CD4-positive, alpha-beta T cell (primary cell): ENCODE results near the gene SCAMP3. TPM values are rescaled to one million over a fixed set of nuclear protein-coding genes. Genes with fewer than 3 reads are reported as not detected.

Experiments used
- ATAC-seq: fragments of 200-7000 bp; cut with Tn5 transposase; one replicate; pipeline ENCODE4 v1.10.0; 2022; ENCODE audit warnings: mild to moderate bottlenecking; ENCODE audit not compliant: poor library complexity
- CTCF ChIA-PET: fragments of 350-600 bp; sonication (Branson Sonifier 250); formaldehyde crosslinking; loops from one replicate; lab custom pipeline; 2021; ENCODE audit warnings: antibody characterized with exemption, inconsistent platforms; lab: Charles Lee
- POLR2A ChIA-PET: fragments of 350-600 bp; sonication (Branson Sonifier 250); formaldehyde crosslinking; loops from one replicate; lab custom pipeline; 2021; ENCODE audit warnings: antibody characterized with exemption, inconsistent platforms; lab: Charles Lee
- DNase-seq, 14 experiments: peaks; one replicate each; pipeline ENCODE4 v3.0.0-alpha.2; 2013 to 2020; ENCODE audit warnings: mixed read lengths in 2 of 14
- H3K27ac ChIP-seq, 2 donors: one replicate each; pipeline versions ENCODE4 v1.5.1 to v1.7.0; 2013; ENCODE audit warnings: low read length in 2 of 2, low read depth in 1 of 2, mild to moderate bottlenecking in 1 of 2
- H3K27me3 ChIP-seq, 2 experiments: 1 replicate in 1 of 2; 2 replicates in 1 of 2; pipeline versions ENCODE4 v1.6.1 to v1.7.0; 2013; ENCODE audit warnings: low read length in 2 of 2, control low read depth in 1 of 2, mild to moderate bottlenecking in 1 of 2, moderate library complexity in 1 of 2; ENCODE audit not compliant: insufficient read depth in 2 of 2, control insufficient read depth in 1 of 2
- H3K36me3 ChIP-seq: one replicate; pipeline ENCODE4 v1.6.1; 2013; ENCODE audit warnings: low read length, control low read depth; ENCODE audit not compliant: insufficient read depth
- H3K4me1 ChIP-seq: one replicate; pipeline ENCODE4 v1.6.1; 2013; ENCODE audit warnings: low read length, control low read depth; ENCODE audit not compliant: insufficient read depth
- H3K4me3 ChIP-seq: one replicate; pipeline ENCODE4 v1.5.1; 2013; ENCODE audit warnings: mild to moderate bottlenecking, low read length, moderate library complexity
- H3K9me3 ChIP-seq, 2 experiments: 1 replicate in 1 of 2; 2 replicates in 1 of 2; pipeline versions ENCODE4 v1.6.1 to v1.7.0; 2013; ENCODE audit warnings: low read length in 2 of 2, mild to moderate bottlenecking in 2 of 2, control low read depth in 1 of 2, moderate library complexity in 1 of 2; ENCODE audit not compliant: control insufficient read depth in 1 of 2, insufficient read depth in 1 of 2
- H3K27ac Mint-ChIP-seq: one replicate; pipeline ENCODE4 v1.8.0; 2020; ENCODE audit warnings: mixed read lengths
- H3K27me3 Mint-ChIP-seq: one replicate; pipeline ENCODE4 v1.8.0; 2021; ENCODE audit warnings: mixed read lengths
- H3K36me3 Mint-ChIP-seq: one replicate; pipeline ENCODE4 v1.8.0; 2021; ENCODE audit warnings: low read depth, mixed read lengths
- H3K4me1 Mint-ChIP-seq: one replicate; pipeline ENCODE4 v1.8.0; 2021; ENCODE audit warnings: low read depth, mixed read lengths
- H3K4me3 Mint-ChIP-seq: one replicate; pipeline ENCODE4 v1.8.0; 2020; ENCODE audit warnings: mild to moderate bottlenecking, mixed read lengths
- H3K9me3 Mint-ChIP-seq: one replicate; pipeline ENCODE4 v1.8.0; 2020; ENCODE audit warnings: mixed read lengths
- CTCF ChIP-seq: fragments of 200-600 bp; IDR thresholded peaks from one replicate; pipeline ENCODE4 v1.8.0; 2022; ENCODE audit warnings: antibody characterized with exemption, mild to moderate bottlenecking
- intact Hi-C, 2 experiments: fragments of 100-400 bp; cut with DNase I in 1 of 2; cut with micrococcal nuclease in 1 of 2; formaldehyde crosslinking; loops; one replicate each; pipeline versions ENCODE4 v1.15.1 to v1.9.0; 2023 to 2025; cut with DNase I, micrococcal nuclease
- total RNA-seq, 174 experiments: library from RNA in 2 of 174; stranded (reverse) in 2 of 174; gene quantifications; one replicate each; pipeline ENCODE4 v1.2.3 and lab custom pipeline; 2021 to 2026

SCAMP3 gene
- total RNA-seq, 2 experiments from 2014 or later = 54.8 to 55.6 TPM

GRCh38 chr1:155304558-155305063 lies 42.5 kb upstream of the SCAMP3 start:
- Histone ChIP-seq H3K9me3 (no peaks in the 10 kb centered on the region), H3K27ac (no peak overlapping the region), H3K27me3 (no peaks in the 10 kb centered on the region), H3K36me3 (no peaks in the 10 kb centered on the region), H3K4me1 (peaks cover 18% of the 10 kb centered on the region), H3K4me3 (no peak overlapping the region)
- ChIA-PET POLR2A (no interaction called here), CTCF (no interaction called here)
- DNase-seq (no peak), ATAC-seq (no peak)
- Mint-ChIP-seq H3K4me1 (peaks cover 14% of the 10 kb centered on the region), H3K27me3 (no peaks in the 10 kb centered on the region), H3K36me3 (peaks cover 13% of the 10 kb centered on the region), H3K9me3 (no peaks in the 10 kb centered on the region), H3K27ac (no peak overlapping the region), H3K4me3 (no peak overlapping the region)
- intact Hi-C loops = no loop called here
- TF ChIP-seq CTCF = no peak

DNA sequence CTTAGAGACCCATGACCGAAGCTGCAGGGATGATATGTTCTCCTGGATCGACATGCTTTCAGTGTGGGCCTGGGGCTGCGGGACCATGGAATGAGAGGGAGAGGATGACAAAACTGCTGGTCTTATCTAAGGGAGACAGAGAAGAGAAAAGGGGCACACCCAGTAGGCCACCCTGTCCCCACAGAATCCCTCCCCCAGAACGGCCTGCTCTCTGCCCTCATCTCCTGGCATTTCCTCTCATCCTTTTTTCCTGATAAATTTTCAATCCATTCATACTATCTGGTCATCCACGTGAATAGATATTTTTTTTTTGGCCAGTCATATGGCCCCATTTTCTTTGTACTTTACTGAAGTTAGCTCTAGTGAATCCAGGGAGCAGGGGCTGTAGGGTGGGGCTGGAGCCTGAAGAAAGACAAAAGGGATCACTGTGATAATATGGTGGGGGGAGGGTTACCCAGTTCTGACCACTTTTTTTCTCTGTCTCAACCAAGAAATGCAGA lies 39.2 kb upstream of the SCAMP3 start, which contains the start of gene PKLR:
TSS of gene PKLR (minus strand) at position 97 of the 500 bp plus-strand sequence. CDS start at position 54, 43 bp downstream.
- TF ChIP-seq CTCF = no peak
- ChIA-PET POLR2A (no interaction called here), CTCF (interaction anchor here (1.5 kb wide), 1 partner anchor 50 kb away, joined by 4 read pairs; no protein-coding TSS in a partner anchor)
- H3K4me3 Mint-ChIP-seq = no peak within 1 kb of the TSS
- Histone ChIP-seq H3K4me1 (no peaks in the 10 kb centered on the region), H3K4me3 (no peak within 1 kb of the TSS), H3K36me3 (no peaks in the 10 kb centered on the region), H3K27me3 (peaks cover 3 to 6% of the 10 kb centered on the region in 2 experiments), H3K27ac (no peak within 1 kb of the TSS), H3K9me3 (no peaks in the 10 kb centered on the region)
- no peak within 1 kb of the TSS for H3K27ac Mint-ChIP-seq
- DNase-seq = no peak
- ATAC-seq = no peak
- intact Hi-C loops = no loop called here
- no peaks in the 10 kb centered on the region for H3K4me1 Mint-ChIP-seq
- peaks cover 15% of the 10 kb centered on the region for H3K27me3 Mint-ChIP-seq
- H3K36me3 Mint-ChIP-seq = no peaks in the 10 kb centered on the region
- no peaks in the 10 kb centered on the region for H3K9me3 Mint-ChIP-seq

- H3K9me3 Mint-ChIP-seq = no peaks in the 10 kb centered on the region
- no peak overlapping the region for H3K27ac Mint-ChIP-seq
- intact Hi-C loops = no loop called here
- Histone ChIP-seq H3K27me3 (peaks cover 6 to 10% of the 10 kb centered on the region in 2 experiments), H3K36me3 (no peaks in the 10 kb centered on the region), H3K4me1 (no peaks in the 10 kb centered on the region), H3K9me3 (peaks cover 0 to 3% of the 10 kb centered on the region in 2 experiments), H3K4me3 (no peak overlapping the region), H3K27ac (no peak overlapping the region)
- H3K4me3 Mint-ChIP-seq = no peak overlapping the region
- CTCF ChIA-PET = interaction anchor here (1.5 kb wide), 1 partner anchor 50 kb away, joined by 4 read pairs; no protein-coding TSS in a partner anchor
- H3K27me3 Mint-ChIP-seq = peaks cover 21% of the 10 kb centered on the region
- no peaks in the 10 kb centered on the region for H3K36me3 Mint-ChIP-seq
- DNase-seq (no peak), ATAC-seq (no peak)
- TF ChIP-seq CTCF = no peak
- POLR2A ChIA-PET = no interaction called here
- no peaks in the 10 kb centered on the region for H3K4me1 Mint-ChIP-seq
Measured at GRCh38 chr1:155300553-155301329, 38.6 kb upstream of the SCAMP3 start.
